HCT116 (cell line): ENCODE data around the gene GNB1. TPM values are rescaled to one million over a fixed set of nuclear protein-coding genes. Genes with fewer than 3 reads are reported as not detected.

ENCODE experiments used
- ATAC-seq: fragments of 200-7000 bp; cut with Tn5 transposase; 2 replicates; pipeline ENCODE4 v1.9.1; 2020; ENCODE audit warnings: mild to moderate bottlenecking, moderate library complexity
- BruUV-seq: library from RNA; stranded (reverse); fragments of 400-500 nt; replicated peaks from 2 replicates; lab custom pipeline; 2021; lab: Mats Ljungman, UMichigan
- CTCF ChIA-PET: fragments of 300-600 bp; sonication (Branson Sonifier 250); formaldehyde crosslinking; loops from one replicate; lab custom pipeline; 2021; ENCODE audit warnings: antibody characterized with exemption; lab: Charles Lee
- POLR2A ChIA-PET: fragments of 300-600, 350-600 bp; sonication (Branson Sonifier 250); formaldehyde crosslinking; loops from one replicate; lab custom pipeline; 2021; ENCODE audit warnings: antibody characterized with exemption; lab: Charles Lee
- RAD21 ChIA-PET, 2 experiments: fragments of 300-600 bp; sonication (Branson Sonifier 250); formaldehyde crosslinking; loops; one replicate each; lab custom pipeline; 2023; ENCODE audit warnings: low total read pairs in 2 of 2; ENCODE audit not compliant: uncharacterized antibody in 2 of 2, unreplicated experiment in 2 of 2, low non-redundant PET in 1 of 2; lab: Charles Lee
- DNase-seq: peaks from one replicate; pipeline ENCODE4 v3.0.0-alpha.2; 2010; ENCODE audit warnings: low read depth, low spot score
- H2AFZ ChIP-seq: fragments of 200-600 bp; shearing (Covaris generic), sonication (generic); 2 replicates; pipeline ENCODE4 v1.6.1; 2017; ENCODE audit warnings: low read depth, mixed run types, mixed read lengths, antibody characterized with exemption, low read length; ENCODE audit not compliant: poor library complexity, severe bottlenecking
- H3K27ac ChIP-seq: 2 replicates; pipeline ENCODE4 v1.5.1; 2012; ENCODE audit warnings: low read depth, low read length
- H3K27me3 ChIP-seq: fragments of 200-600 bp; sonication (generic); 2 replicates; pipeline ENCODE4 v1.6.1; 2016; ENCODE audit warnings: mixed run types, low read length, mixed read lengths; ENCODE audit not compliant: insufficient read depth
- H3K36me3 ChIP-seq, 2 experiments: fragments of 200-500 bp in 1 of 2; fragments of 200-600 bp in 1 of 2; sonication (Bioruptor generic) in 1 of 2; sonication (generic) in 1 of 2; 2 replicates each; pipeline versions ENCODE4 v1.5.1 to v1.6.1; 2014 to 2016; ENCODE audit warnings: low read length in 2 of 2, inconsistent platforms in 1 of 2, mixed read lengths in 1 of 2, mixed run types in 1 of 2; ENCODE audit not compliant: insufficient read depth in 2 of 2, control insufficient read depth in 1 of 2
- H3K4me1 ChIP-seq, 2 experiments: fragments of 200-600 bp in 1 of 2; sonication (generic) in 1 of 2; 2 replicates each; pipeline versions ENCODE4 v1.5.1 to v1.6.1; 2012 to 2017; ENCODE audit warnings: low read length in 2 of 2, inconsistent platforms in 1 of 2, mild to moderate bottlenecking in 1 of 2, mixed read lengths in 1 of 2, mixed run types in 1 of 2, moderate library complexity in 1 of 2; ENCODE audit not compliant: insufficient read depth in 2 of 2, control insufficient read depth in 1 of 2
- H3K4me2 ChIP-seq: fragments of 200-600 bp; sonication (generic); 2 replicates; pipeline ENCODE4 v1.6.1; 2017; ENCODE audit warnings: mixed run types, low read length, mixed read lengths
- H3K4me3 ChIP-seq, 2 experiments: fragments of 200-600 bp in 1 of 2; sonication (generic) in 1 of 2; replicated peaks in 1 of 2; 2 replicates each; pipeline ENCODE4 v1.5.1; 2011 to 2016; ENCODE audit warnings: low read length in 2 of 2, control low read depth in 1 of 2, low read depth in 1 of 2, mild to moderate bottlenecking in 1 of 2, mixed read lengths in 1 of 2, mixed run types in 1 of 2
- H3K79me2 ChIP-seq: fragments of 200-600 bp; sonication (generic); 2 replicates; pipeline ENCODE4 v1.6.1; 2017; ENCODE audit warnings: mild to moderate bottlenecking, mixed run types, low read length, moderate library complexity, mixed read lengths; ENCODE audit not compliant: insufficient read depth
- H3K9ac ChIP-seq: fragments of 200-600 bp; sonication (generic); 2 replicates; pipeline ENCODE4 v1.6.1; 2016; ENCODE audit warnings: low read length, mixed read lengths
- H3K9me2 ChIP-seq: fragments of 200-600 bp; sonication (generic), shearing (Covaris generic); 2 replicates; pipeline ENCODE4 v1.6.1; 2017; ENCODE audit warnings: mixed run types, mild to moderate bottlenecking, moderate library complexity; ENCODE audit not compliant: insufficient read depth
- H3K9me3 ChIP-seq, 2 experiments: fragments of 200-500 bp in 1 of 2; fragments of 200-600 bp in 1 of 2; sonication (Bioruptor generic) in 1 of 2; sonication (generic) in 1 of 2; 2 replicates each; pipeline ENCODE4 v1.6.1; 2014 to 2017; ENCODE audit warnings: low read length in 2 of 2, mixed read lengths in 2 of 2, inconsistent platforms in 1 of 2, low read depth in 1 of 2, mild to moderate bottlenecking in 1 of 2, mixed run types in 1 of 2, moderate library complexity in 1 of 2; ENCODE audit not compliant: control insufficient read depth in 1 of 2, insufficient read depth in 1 of 2
- H4K20me1 ChIP-seq: fragments of 200-600 bp; sonication (generic), shearing (Covaris generic); 2 replicates; pipeline ENCODE4 v1.6.1; 2017; ENCODE audit warnings: mixed run types, mild to moderate bottlenecking, moderate library complexity; ENCODE audit not compliant: insufficient read depth
- ATF3 ChIP-seq: IDR thresholded peaks from 2 replicates; pipeline ENCODE4 v1.6.1; 2012
- CBX3 ChIP-seq: IDR thresholded peaks from 2 replicates; pipeline ENCODE4 v1.6.1; 2012; ENCODE audit warnings: low read depth
- CEBPB ChIP-seq: IDR thresholded peaks from 2 replicates; pipeline ENCODE4 v1.6.1; 2012; ENCODE audit warnings: low read depth
- EGR1 ChIP-seq: IDR thresholded peaks from 2 replicates; pipeline ENCODE4 v1.6.1; 2012; ENCODE audit warnings: low read depth
- ELF1 ChIP-seq: IDR thresholded peaks from 2 replicates; pipeline ENCODE4 v1.6.1; 2012; ENCODE audit warnings: low read depth, borderline replicate concordance
- EZH2 ChIP-seq: fragments of 200-600 bp; sonication (generic); IDR thresholded peaks from 2 replicates; pipeline ENCODE4 v1.6.1; 2017; ENCODE audit warnings: antibody characterized with exemption, mixed run types
- EZH2phosphoT487 ChIP-seq: fragments of 200-600 bp; IDR thresholded peaks from 2 replicates; pipeline ENCODE4 v1.6.1; 2018; ENCODE audit warnings: antibody characterized with exemption, borderline replicate concordance
- FOSL1 ChIP-seq: IDR thresholded peaks from 2 replicates; pipeline ENCODE4 v1.6.1; 2012; ENCODE audit warnings: low read depth
- POLR2A ChIP-seq: IDR thresholded peaks from 2 replicates; pipeline ENCODE4 v1.7.0; 2011; ENCODE audit warnings: borderline replicate concordance; ENCODE audit not compliant: insufficient read depth, insufficient read length; ENCODE audit errors: extremely low read depth
- POLR2AphosphoS5 ChIP-seq: IDR thresholded peaks from 2 replicates; pipeline ENCODE4 v1.6.1; 2011; ENCODE audit warnings: mild to moderate bottlenecking, low read depth, low read length, moderate library complexity
- RAD21 ChIP-seq: IDR thresholded peaks from 2 replicates; pipeline ENCODE4 v1.6.1; 2012; ENCODE audit warnings: low read depth, mild to moderate bottlenecking
- REST ChIP-seq: IDR thresholded peaks from 2 replicates; pipeline ENCODE4 v1.6.1; 2012; ENCODE audit warnings: low read depth
- SP1 ChIP-seq: IDR thresholded peaks from 2 replicates; pipeline ENCODE4 v1.6.1; 2012; ENCODE audit warnings: low read depth
- SRF ChIP-seq: IDR thresholded peaks from 2 replicates; pipeline ENCODE4 v1.6.1; 2012; ENCODE audit warnings: low read depth
- TCF7L2 ChIP-seq: IDR thresholded peaks from 2 replicates; pipeline ENCODE4 v1.7.0; 2011; ENCODE audit warnings: borderline replicate concordance, inconsistent platforms; ENCODE audit not compliant: insufficient read depth, insufficient read length; ENCODE audit errors: extremely low read depth
- YY1 ChIP-seq: IDR thresholded peaks from 2 replicates; pipeline ENCODE4 v1.6.1; 2011; ENCODE audit warnings: low read length, low read depth, moderate library complexity, mild to moderate bottlenecking; ENCODE audit not compliant: insufficient replicate concordance; ENCODE audit errors: extremely low read depth
- ZFX ChIP-seq: fragments of 450-650 bp; IDR thresholded peaks from 2 replicates; pipeline ENCODE4 v1.6.1; 2017
- ZNF274 ChIP-seq: fragments of 200-500 bp; sonication (Bioruptor generic); IDR thresholded peaks from 2 replicates; pipeline ENCODE4 v1.6.1; 2014; ENCODE audit warnings: mild to moderate bottlenecking, low read depth, low read length, inconsistent platforms
- intact Hi-C: fragments of 100-400 bp; cut with micrococcal nuclease; formaldehyde crosslinking; loops from 2 replicates; pipeline ENCODE4 v1.10.0; 2022
- total RNA-seq: library from RNA; stranded (reverse); gene quantifications from one replicate; pipeline ENCODE4 v1.2.1, GENCODE V29; 2021; ENCODE audit not compliant: unreplicated experiment
- TF ChIP-seq, protein P1 (sequence below): IDR thresholded peaks from 2 replicates; pipeline ENCODE4 v1.6.1; 2011; ENCODE audit warnings: mild to moderate bottlenecking, low read length, moderate library complexity; ENCODE audit not compliant: insufficient replicate concordance; ENCODE audit errors: extremely low read depth

Gene GNB1
- total RNA-seq, 1 experiment from 2014 or later: 371 TPM

GRCh38 chr1:1779691-1780597 lies 110.9 kb downstream of the GNB1 start:
- ChIA-PET CTCF (interaction anchor here (1.6 to 2.6 kb wide), 2 partner anchors 9 to 129 kb away, joined by 6 to 11 read pairs; no protein-coding TSS in a partner anchor), RAD21 (no interaction called here), POLR2A (no interaction called here)
- H3K9ac ChIP-seq: no peak overlapping the region
- peaks cover 22 to 52% of the 10 kb centered on the region in 2 experiments; a peak in 3 of 4 replicates for H3K4me1 ChIP-seq
- peak overlapping the region; percentile 99 for H3K27ac ChIP-seq
- peaks cover 32% of the 10 kb centered on the region for H3K79me2 ChIP-seq
- no peaks in the 10 kb centered on the region for H3K9me2 ChIP-seq
- H3K36me3 ChIP-seq: peaks cover 0 to 11% of the 10 kb centered on the region in 2 experiments; a peak in 1 of 4 replicates
- DNase-seq: no peak
- H3K4me2 ChIP-seq: peak overlapping the region; percentile 80
- H3K27me3 ChIP-seq: no peaks in the 10 kb centered on the region
- no TSS peak for BruUV-seq
- no peak for ATAC-seq
- no peak for TF ChIP-seq ZNF274
- no peak for TF ChIP-seq EZH2phosphoT487
- TF ChIP-seq CEBPB: no peak
- no peak for TF ChIP-seq REST
- TF ChIP-seq EZH2: no peak
- no peak for TF ChIP-seq YY1
- TF ChIP-seq, protein P1, sequence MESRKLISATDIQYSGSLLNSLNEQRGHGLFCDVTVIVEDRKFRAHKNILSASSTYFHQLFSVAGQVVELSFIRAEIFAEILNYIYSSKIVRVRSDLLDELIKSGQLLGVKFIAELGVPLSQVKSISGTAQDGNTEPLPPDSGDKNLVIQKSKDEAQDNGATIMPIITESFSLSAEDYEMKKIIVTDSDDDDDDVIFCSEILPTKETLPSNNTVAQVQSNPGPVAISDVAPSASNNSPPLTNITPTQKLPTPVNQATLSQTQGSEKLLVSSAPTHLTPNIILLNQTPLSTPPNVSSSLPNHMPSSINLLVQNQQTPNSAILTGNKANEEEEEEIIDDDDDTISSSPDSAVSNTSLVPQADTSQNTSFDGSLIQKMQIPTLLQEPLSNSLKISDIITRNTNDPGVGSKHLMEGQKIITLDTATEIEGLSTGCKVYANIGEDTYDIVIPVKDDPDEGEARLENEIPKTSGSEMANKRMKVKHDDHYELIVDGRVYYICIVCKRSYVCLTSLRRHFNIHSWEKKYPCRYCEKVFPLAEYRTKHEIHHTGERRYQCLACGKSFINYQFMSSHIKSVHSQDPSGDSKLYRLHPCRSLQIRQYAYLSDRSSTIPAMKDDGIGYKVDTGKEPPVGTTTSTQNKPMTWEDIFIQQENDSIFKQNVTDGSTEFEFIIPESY: no peak
- TF ChIP-seq ZFX: no peak
- no peak for TF ChIP-seq POLR2AphosphoS5
- TF ChIP-seq EGR1: no peak
- TF ChIP-seq SRF: no peak
- no peak for TF ChIP-seq RAD21
- no peak for TF ChIP-seq SP1
- TF ChIP-seq ELF1: no peak
- TF ChIP-seq CBX3: no peak
- no peak for TF ChIP-seq POLR2A
- TF ChIP-seq TCF7L2: no peak
- TF ChIP-seq FOSL1: no peak
- TF ChIP-seq ATF3: no peak
- H4K20me1 ChIP-seq: no peaks in the 10 kb centered on the region; the same call in 1 of the 2 replicates
- H2AFZ ChIP-seq: no peak overlapping the region
- no peaks in the 10 kb centered on the region for H3K9me3 ChIP-seq
- intact Hi-C loops: no loop called here
- H3K4me3 ChIP-seq: no peak overlapping the region; a peak in 1 of 4 replicates
